Measurements from ENCODE around the gene ARMC3.

Gene ARMC3

GRCh38 chr10:23079700-23080099 lies 151.8 kb downstream of the ARMC3 start:
- DNase-seq (ENCODE audit: low read depth), result no peak

GRCh38 chr10:23080262-23080661 lies 152.4 kb downstream of the ARMC3 start:
- DNase-seq (ENCODE audit: low read depth), result no peak

GRCh38 chr10:23081221-23081750 lies 153.4 kb downstream of the ARMC3 start:
- DNase-seq (ENCODE audit: low read depth), result peak; percentile 42

GRCh38 chr10:23081891-23082290 lies 154.0 kb downstream of the ARMC3 start:
- DNase-seq (ENCODE audit: low read depth), result no peak
